ENCODE data around the gene FER1L5. TPM values are rescaled to one million over a fixed set of nuclear protein-coding genes. Genes with fewer than 3 reads are reported as not detected.

FER1L5 gene
- total and polyA plus RNA-seq, 2 of the 8 experiments (the other 6 are each of a cell fraction or from before 2014, with no cell fraction given), result 0.23 to 0.88 TPM

DNA sequence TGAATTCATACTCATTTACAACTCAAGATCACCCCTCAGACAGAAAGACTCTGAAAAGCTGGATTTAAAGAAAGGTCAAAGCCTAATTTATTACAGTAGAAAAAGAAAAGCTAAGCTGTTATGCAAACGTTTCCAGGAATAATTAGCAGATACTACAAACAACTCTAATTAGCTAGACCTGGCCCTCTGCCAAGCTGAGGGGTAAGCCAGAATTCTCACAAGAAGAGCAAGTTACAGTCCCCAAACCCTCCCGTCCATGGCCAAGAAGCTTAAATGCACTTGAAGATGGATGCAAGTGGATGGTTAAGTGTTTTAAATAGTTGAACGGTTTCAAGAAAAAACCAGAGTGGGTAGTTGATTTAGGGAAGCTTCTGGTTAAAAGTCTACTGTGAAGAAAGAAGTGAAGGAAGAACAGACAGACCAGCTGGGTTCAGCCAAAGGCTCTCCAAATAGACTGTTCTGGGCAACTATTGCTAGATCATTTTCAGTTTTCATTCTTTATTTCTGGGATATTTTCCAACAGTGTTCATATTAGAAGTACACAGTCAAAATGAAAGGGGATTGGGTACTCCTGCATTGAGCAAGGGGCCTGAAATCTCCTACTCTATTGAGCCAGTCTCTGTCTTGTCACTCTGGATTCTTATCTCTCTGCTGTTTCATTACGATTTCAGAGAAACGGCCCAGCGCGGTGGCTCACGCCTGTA, 92.5 kb downstream of the FER1L5 start (continued):
- no peak for TF ChIP-seq ATF3 (IDR thresholded peaks at IDR 0.05; ENCODE audit: insufficient read depth, low read depth, low read length)
- no peak for TF ChIP-seq POU5F1 (IDR thresholded peaks at IDR 0.05; ENCODE audit: low read depth, low read length)
- no peak for TF ChIP-seq HDAC2 (IDR thresholded peaks at IDR 0.05; ENCODE audit: borderline replicate concordance in 1 of 2, low read depth in 2 of 2, low read length in 2 of 2)
- TF ChIP-seq, protein P1, sequence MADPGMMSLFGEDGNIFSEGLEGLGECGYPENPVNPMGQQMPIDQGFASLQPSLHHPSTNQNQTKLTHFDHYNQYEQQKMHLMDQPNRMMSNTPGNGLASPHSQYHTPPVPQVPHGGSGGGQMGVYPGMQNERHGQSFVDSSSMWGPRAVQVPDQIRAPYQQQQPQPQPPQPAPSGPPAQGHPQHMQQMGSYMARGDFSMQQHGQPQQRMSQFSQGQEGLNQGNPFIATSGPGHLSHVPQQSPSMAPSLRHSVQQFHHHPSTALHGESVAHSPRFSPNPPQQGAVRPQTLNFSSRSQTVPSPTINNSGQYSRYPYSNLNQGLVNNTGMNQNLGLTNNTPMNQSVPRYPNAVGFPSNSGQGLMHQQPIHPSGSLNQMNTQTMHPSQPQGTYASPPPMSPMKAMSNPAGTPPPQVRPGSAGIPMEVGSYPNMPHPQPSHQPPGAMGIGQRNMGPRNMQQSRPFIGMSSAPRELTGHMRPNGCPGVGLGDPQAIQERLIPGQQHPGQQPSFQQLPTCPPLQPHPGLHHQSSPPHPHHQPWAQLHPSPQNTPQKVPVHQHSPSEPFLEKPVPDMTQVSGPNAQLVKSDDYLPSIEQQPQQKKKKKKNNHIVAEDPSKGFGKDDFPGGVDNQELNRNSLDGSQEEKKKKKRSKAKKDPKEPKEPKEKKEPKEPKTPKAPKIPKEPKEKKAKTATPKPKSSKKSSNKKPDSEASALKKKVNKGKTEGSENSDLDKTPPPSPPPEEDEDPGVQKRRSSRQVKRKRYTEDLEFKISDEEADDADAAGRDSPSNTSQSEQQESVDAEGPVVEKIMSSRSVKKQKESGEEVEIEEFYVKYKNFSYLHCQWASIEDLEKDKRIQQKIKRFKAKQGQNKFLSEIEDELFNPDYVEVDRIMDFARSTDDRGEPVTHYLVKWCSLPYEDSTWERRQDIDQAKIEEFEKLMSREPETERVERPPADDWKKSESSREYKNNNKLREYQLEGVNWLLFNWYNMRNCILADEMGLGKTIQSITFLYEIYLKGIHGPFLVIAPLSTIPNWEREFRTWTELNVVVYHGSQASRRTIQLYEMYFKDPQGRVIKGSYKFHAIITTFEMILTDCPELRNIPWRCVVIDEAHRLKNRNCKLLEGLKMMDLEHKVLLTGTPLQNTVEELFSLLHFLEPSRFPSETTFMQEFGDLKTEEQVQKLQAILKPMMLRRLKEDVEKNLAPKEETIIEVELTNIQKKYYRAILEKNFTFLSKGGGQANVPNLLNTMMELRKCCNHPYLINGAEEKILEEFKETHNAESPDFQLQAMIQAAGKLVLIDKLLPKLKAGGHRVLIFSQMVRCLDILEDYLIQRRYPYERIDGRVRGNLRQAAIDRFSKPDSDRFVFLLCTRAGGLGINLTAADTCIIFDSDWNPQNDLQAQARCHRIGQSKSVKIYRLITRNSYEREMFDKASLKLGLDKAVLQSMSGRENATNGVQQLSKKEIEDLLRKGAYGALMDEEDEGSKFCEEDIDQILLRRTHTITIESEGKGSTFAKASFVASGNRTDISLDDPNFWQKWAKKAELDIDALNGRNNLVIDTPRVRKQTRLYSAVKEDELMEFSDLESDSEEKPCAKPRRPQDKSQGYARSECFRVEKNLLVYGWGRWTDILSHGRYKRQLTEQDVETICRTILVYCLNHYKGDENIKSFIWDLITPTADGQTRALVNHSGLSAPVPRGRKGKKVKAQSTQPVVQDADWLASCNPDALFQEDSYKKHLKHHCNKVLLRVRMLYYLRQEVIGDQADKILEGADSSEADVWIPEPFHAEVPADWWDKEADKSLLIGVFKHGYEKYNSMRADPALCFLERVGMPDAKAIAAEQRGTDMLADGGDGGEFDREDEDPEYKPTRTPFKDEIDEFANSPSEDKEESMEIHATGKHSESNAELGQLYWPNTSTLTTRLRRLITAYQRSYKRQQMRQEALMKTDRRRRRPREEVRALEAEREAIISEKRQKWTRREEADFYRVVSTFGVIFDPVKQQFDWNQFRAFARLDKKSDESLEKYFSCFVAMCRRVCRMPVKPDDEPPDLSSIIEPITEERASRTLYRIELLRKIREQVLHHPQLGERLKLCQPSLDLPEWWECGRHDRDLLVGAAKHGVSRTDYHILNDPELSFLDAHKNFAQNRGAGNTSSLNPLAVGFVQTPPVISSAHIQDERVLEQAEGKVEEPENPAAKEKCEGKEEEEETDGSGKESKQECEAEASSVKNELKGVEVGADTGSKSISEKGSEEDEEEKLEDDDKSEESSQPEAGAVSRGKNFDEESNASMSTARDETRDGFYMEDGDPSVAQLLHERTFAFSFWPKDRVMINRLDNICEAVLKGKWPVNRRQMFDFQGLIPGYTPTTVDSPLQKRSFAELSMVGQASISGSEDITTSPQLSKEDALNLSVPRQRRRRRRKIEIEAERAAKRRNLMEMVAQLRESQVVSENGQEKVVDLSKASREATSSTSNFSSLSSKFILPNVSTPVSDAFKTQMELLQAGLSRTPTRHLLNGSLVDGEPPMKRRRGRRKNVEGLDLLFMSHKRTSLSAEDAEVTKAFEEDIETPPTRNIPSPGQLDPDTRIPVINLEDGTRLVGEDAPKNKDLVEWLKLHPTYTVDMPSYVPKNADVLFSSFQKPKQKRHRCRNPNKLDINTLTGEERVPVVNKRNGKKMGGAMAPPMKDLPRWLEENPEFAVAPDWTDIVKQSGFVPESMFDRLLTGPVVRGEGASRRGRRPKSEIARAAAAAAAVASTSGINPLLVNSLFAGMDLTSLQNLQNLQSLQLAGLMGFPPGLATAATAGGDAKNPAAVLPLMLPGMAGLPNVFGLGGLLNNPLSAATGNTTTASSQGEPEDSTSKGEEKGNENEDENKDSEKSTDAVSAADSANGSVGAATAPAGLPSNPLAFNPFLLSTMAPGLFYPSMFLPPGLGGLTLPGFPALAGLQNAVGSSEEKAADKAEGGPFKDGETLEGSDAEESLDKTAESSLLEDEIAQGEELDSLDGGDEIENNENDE (IDR thresholded peaks at IDR 0.05; ENCODE audit: insufficient replicate concordance, low read length), result no peak
